ENCODE results near the gene LRIG2. TPM values are rescaled to one million over a fixed set of nuclear protein-coding genes. Genes with fewer than 3 reads are reported as not detected.
A peak's percentile ranks its signal among the peaks of the same experiment; 100 is the strongest.
"Not testable (repeated sequence)": the region's sequence is repeated elsewhere in the genome, so short reads cannot be mapped to it uniquely, and the experiment has no call there.

The LRIG2 gene
- total RNA-seq, 2 donors from 2014 or later: 21.2 to 23.0 TPM

GRCh38 chr1:113072141-113072756 is 749 bp upstream of the LRIG2 start:
- H3K27me3 ChIP-seq (ENCODE audit: control insufficient read depth, insufficient read depth, low read length, poor library complexity, severe bottlenecking): no peaks in the 10 kb centered on the region
- Mint-ChIP-seq H3K27ac (peak overlapping the region; percentile 99), H3K9me3 (peaks cover 6% of the 10 kb centered on the region), H3K4me1 (peaks cover 26% of the 10 kb centered on the region), H3K27me3 (ENCODE audit: insufficient read depth) (no peaks in the 10 kb centered on the region), H3K36me3 (ENCODE audit: low read depth) (peaks cover 16% of the 10 kb centered on the region), H3K4me3 (peak overlapping the region; percentile 98)
- no peaks in the 10 kb centered on the region for H3K9me3 ChIP-seq (ENCODE audit: control insufficient read depth, low read length)
- H3K9ac ChIP-seq (ENCODE audit: extremely low read depth, low read length, poor library complexity, severe bottlenecking): peak overlapping the region; percentile 9
- no peak for TF ChIP-seq CTCF (conservative IDR thresholded peaks at IDR 0.05)
- H3K4me1 ChIP-seq (ENCODE audit: control insufficient read depth, insufficient read depth, low read length): peaks cover 4% of the 10 kb centered on the region
- peaks cover 13% of the 10 kb centered on the region for H3K36me3 ChIP-seq (ENCODE audit: control insufficient read depth, insufficient read depth, low read length)
- peak overlapping the region; percentile 96 for H3K27ac ChIP-seq (ENCODE audit: low read depth, low read length)
- DNase-seq: no peak
- WGBS, 2 experiments (ENCODE audit: insufficient coverage in 1 of 2, insufficient read length in 1 of 2): 38 to 51% methylated on average over 6 of the region's 6 CpGs
- H3K4me3 ChIP-seq (ENCODE audit: low read length): peak overlapping the region; percentile 99

GRCh38 chr1:113073479-113073950 is 517 bp downstream of the LRIG2 start:
- Mint-ChIP-seq H3K4me1 (peaks cover 22% of the 10 kb centered on the region), H3K4me3 (peak overlapping the region; percentile 98), H3K9me3 (peaks cover under 1% of the 10 kb centered on the region), H3K27ac (peak overlapping the region; percentile 99), H3K27me3 (ENCODE audit: insufficient read depth) (no peaks in the 10 kb centered on the region), H3K36me3 (ENCODE audit: low read depth) (peaks cover 23% of the 10 kb centered on the region)
- DNase-seq: peak; percentile 88
- 0 to 1% methylated on average over 11 to 22 of the region's 22 CpGs for WGBS, 2 experiments (ENCODE audit: insufficient coverage in 1 of 2, insufficient read length in 1 of 2)
- Histone ChIP-seq H3K9me3 (ENCODE audit: control insufficient read depth, low read length) (no peaks in the 10 kb centered on the region), H3K27ac (ENCODE audit: low read depth, low read length) (peak overlapping the region; percentile 96), H3K9ac (ENCODE audit: extremely low read depth, low read length, poor library complexity, severe bottlenecking) (peak overlapping the region; percentile 84), H3K27me3 (ENCODE audit: control insufficient read depth, insufficient read depth, low read length, poor library complexity, severe bottlenecking) (no peaks in the 10 kb centered on the region), H3K4me1 (ENCODE audit: control insufficient read depth, insufficient read depth, low read length) (peaks cover 4% of the 10 kb centered on the region), H3K4me3 (ENCODE audit: low read length) (peak overlapping the region; percentile 99), H3K36me3 (ENCODE audit: control insufficient read depth, insufficient read depth, low read length) (peaks cover 23% of the 10 kb centered on the region)
- peak; percentile 66 for TF ChIP-seq CTCF (conservative IDR thresholded peaks at IDR 0.05)

GRCh38 chr1:113074237-113074636 is 1.2 kb downstream of the LRIG2 start:
- Histone ChIP-seq H3K4me3 (ENCODE audit: low read length) (peak overlapping the region; percentile 99), H3K27ac (ENCODE audit: low read depth, low read length) (no peak overlapping the region), H3K4me1 (ENCODE audit: control insufficient read depth, insufficient read depth, low read length) (peaks cover 4% of the 10 kb centered on the region), H3K9ac (ENCODE audit: extremely low read depth, low read length, poor library complexity, severe bottlenecking) (peak overlapping the region; percentile 84), H3K27me3 (ENCODE audit: control insufficient read depth, insufficient read depth, low read length, poor library complexity, severe bottlenecking) (no peaks in the 10 kb centered on the region), H3K36me3 (ENCODE audit: control insufficient read depth, insufficient read depth, low read length) (peaks cover 25% of the 10 kb centered on the region), H3K9me3 (ENCODE audit: control insufficient read depth, low read length) (no peaks in the 10 kb centered on the region)
- Mint-ChIP-seq H3K27me3 (ENCODE audit: insufficient read depth) (no peaks in the 10 kb centered on the region), H3K27ac (no peak overlapping the region), H3K4me3 (peak overlapping the region; percentile 98), H3K36me3 (ENCODE audit: low read depth) (peaks cover 26% of the 10 kb centered on the region), H3K4me1 (peaks cover 22% of the 10 kb centered on the region), H3K9me3 (no peaks in the 10 kb centered on the region)
- no peak for DNase-seq
- WGBS, 2 experiments (ENCODE audit: insufficient coverage in 1 of 2, insufficient read length in 1 of 2): 77 to 82% methylated on average over 6 of the region's 6 CpGs
- no peak for TF ChIP-seq CTCF (conservative IDR thresholded peaks at IDR 0.05)

- 90 to 96% methylated on average over 2 of the region's 2 CpGs for WGBS, 2 experiments (ENCODE audit: insufficient coverage in 1 of 2, insufficient read length in 1 of 2)
- Mint-ChIP-seq H3K4me1 (peaks cover 15% of the 10 kb centered on the region), H3K36me3 (ENCODE audit: low read depth) (peaks cover 48% of the 10 kb centered on the region), H3K9me3 (peaks cover 12% of the 10 kb centered on the region)
- not testable (repeated sequence) for H3K4me3 ChIP-seq (ENCODE audit: low read length); H3K9ac ChIP-seq (ENCODE audit: extremely low read depth, low read length, poor library complexity, severe bottlenecking); H3K27ac Mint-ChIP-seq; H3K27ac ChIP-seq (ENCODE audit: low read depth, low read length); H3K27me3 ChIP-seq (ENCODE audit: control insufficient read depth, insufficient read depth, low read length, poor library complexity, severe bottlenecking); H3K4me1 ChIP-seq (ENCODE audit: control insufficient read depth, insufficient read depth, low read length); H3K27me3 Mint-ChIP-seq (ENCODE audit: insufficient read depth); DNase-seq; H3K4me3 Mint-ChIP-seq
- peaks cover 14% of the 10 kb centered on the region for H3K9me3 ChIP-seq (ENCODE audit: control insufficient read depth, low read length)
- H3K36me3 ChIP-seq (ENCODE audit: control insufficient read depth, insufficient read depth, low read length): peaks cover 39% of the 10 kb centered on the region
These were observed 5.0 kb downstream of the LRIG2 start for GRCh38 chr1:113077978-113078377.
